Stimulated activated CD4-positive, alpha-beta T cell treated with anti-CD3 and anti-CD28 coated beads, Interleukin-15, amount 100 ng/mL, for 24 hours (primary cell): ENCODE results near the gene ACHE.

Source experiments
- DNase-seq: peaks from one replicate; pipeline ENCODE4 v3.0.0-alpha.2; 2020

ACHE gene

GRCh38 chr7:100882785-100883526, 12.7 kb downstream of the ACHE start:
- DNase-seq: no peak

- DNase-seq: no peak
These were observed 13.5 kb downstream of the ACHE start for GRCh38 chr7:100882201-100882600.

- DNase-seq: no peak
These were observed 14.6 kb downstream of the ACHE start for GRCh38 chr7:100881136-100881535.

- no peak for DNase-seq
These were observed 15.0 kb downstream of the ACHE start for GRCh38 chr7:100880645-100881044.

GRCh38 chr7:100879685-100880261, 15.9 kb downstream of the ACHE start:
- no peak for DNase-seq

GRCh38 chr7:100878685-100879084, 17.0 kb downstream of the ACHE start:
- no peak for DNase-seq

GRCh38 chr7:100878013-100878412, 17.7 kb downstream of the ACHE start:
- DNase-seq: no peak

- peak; percentile 59 for DNase-seq
These were observed 20.3 kb downstream of the ACHE start for GRCh38 chr7:100875356-100875751.

GRCh38 chr7:100874577-100875355, 20.9 kb downstream of the ACHE start, which contains the start of gene SRRT:
Gene SRRT, plus strand, starts transcription at chr7:100875103. Its CDS starts 488 bp downstream, at chr7:100875591.
- peak; percentile 99 for DNase-seq

- no peak for DNase-seq
These were observed 21.4 kb downstream of the ACHE start for GRCh38 chr7:100874300-100874576.

GRCh38 chr7:100873599-100874299, 21.9 kb downstream of the ACHE start:
- DNase-seq: no peak

- no peak for DNase-seq
These were observed 27.8 kb downstream of the ACHE start for GRCh38 chr7:100867776-100868485.

- DNase-seq: peak; percentile 80
These were observed 28.5 kb downstream of the ACHE start, which contains the start of gene TRIP6 for GRCh38 chr7:100867040-100867775. Gene TRIP6, plus strand, starts transcription at chr7:100867387. Its CDS starts 111 bp downstream, at chr7:100867498.

- no peak for DNase-seq
These were observed 29.0 kb downstream of the ACHE start for GRCh38 chr7:100866729-100867039.

GRCh38 chr7:100865938-100866728, 29.6 kb downstream of the ACHE start:
- DNase-seq: peak; percentile 52

- no peak for DNase-seq
These were observed 30.2 kb downstream of the ACHE start for GRCh38 chr7:100865372-100865911.

- no peak for DNase-seq
These were observed 31.3 kb downstream of the ACHE start for GRCh38 chr7:100864263-100864845.

- DNase-seq: no peak
These were observed 32.2 kb downstream of the ACHE start for GRCh38 chr7:100863406-100863950.

GRCh38 chr7:100861616-100861985, 34.1 kb downstream of the ACHE start:
- DNase-seq: no peak
